K562 (cell line): ENCODE measurements around the gene CENPP. TPM values are rescaled to one million over a fixed set of nuclear protein-coding genes. Genes with fewer than 3 reads are reported as not detected.

ENCODE experiments used
- ARNT ChIP-seq, 2 experiments: fragments of 450-650 bp; IDR thresholded peaks; 2 replicates each; pipeline ENCODE4 v1.6.1; 2016; ENCODE audit warnings: mild to moderate bottlenecking in 1 of 2
- MEIS2 ChIP-seq: fragments of 450-650 bp; IDR thresholded peaks from 2 replicates; pipeline ENCODE4 v1.6.1; 2014; ENCODE audit warnings: mild to moderate bottlenecking; ENCODE audit not compliant: partially characterized antibody
- NCOR1 ChIP-seq: fragments of 450-650 bp; IDR thresholded peaks from 2 replicates; pipeline ENCODE4 v1.6.1; 2016; ENCODE audit warnings: mild to moderate bottlenecking, moderate library complexity
- polyA plus RNA-seq, 8 experiments: library from polyadenylated mRNA; depleted of rRNA in 4 of 8; stranded (reverse) in 5 of 8; unstranded in 3 of 8; fragments of >200 nt; fragmentation: Nextera tagmentation in 2 of 8; fragmentation: Illumina TruSeq in 1 of 8; extraction: Ambion mirVana in 2 of 8; extraction: Trizol in 1 of 8; gene quantifications; 2 replicates each; pipeline versions ENCODE4 v1.2.1 to v1.2.3, GENCODE V29; 2011 to 2014; ENCODE audit warnings: inconsistent platforms in 1 of 8, missing spikeins in 1 of 8
- total RNA-seq, 7 experiments: library from RNA; depleted of rRNA in 6 of 7; stranded (reverse); fragments of >200 nt in 6 of 7; fragmentation: Illumina TruSeq in 2 of 7; extraction: Trizol in 2 of 7; gene quantifications; 2 replicates each; pipeline versions ENCODE4 v1.2.1 to v1.2.3, GENCODE V29; 2011 to 2021; ENCODE audit warnings: low replicate concordance in 1 of 7
- TF ChIP-seq, protein P1 (sequence below), 2 experiments: IDR thresholded peaks in 1 of 2; conservative IDR thresholded peaks in 1 of 2; 2 replicates each; pipeline ENCODE4 v1.6.1; 2016; ENCODE audit warnings: low read depth in 2 of 2, mild to moderate bottlenecking in 1 of 2, missing compliant biosample characterization in 1 of 2, missing genetic modification characterization in 1 of 2, moderate library complexity in 1 of 2
- TF ChIP-seq, protein P2 (sequence below), 2 experiments: fragments of 450-650 bp; IDR thresholded peaks; 2 replicates each; pipeline ENCODE4 v1.6.1; 2016
- TF ChIP-seq, protein P3 (sequence below), 2 experiments: fragments of 450-650 bp in 1 of 2; sonication (generic) in 1 of 2; formaldehyde crosslinking in 1 of 2; IDR thresholded peaks; 2 replicates each; pipeline versions ENCODE4 v1.7.1 to v1.9.0; 2016 to 2022; ENCODE audit warnings: inconsistent platforms in 1 of 2, mild to moderate bottlenecking in 1 of 2, missing genetic modification reagents in 1 of 2

Gene CENPP
- total and polyA plus RNA-seq, 9 of the 15 experiments (the other 6 are each of a cell fraction or from before 2014, with no cell fraction given), result 8.0 to 28.5 (median 17.9) TPM

DNA sequence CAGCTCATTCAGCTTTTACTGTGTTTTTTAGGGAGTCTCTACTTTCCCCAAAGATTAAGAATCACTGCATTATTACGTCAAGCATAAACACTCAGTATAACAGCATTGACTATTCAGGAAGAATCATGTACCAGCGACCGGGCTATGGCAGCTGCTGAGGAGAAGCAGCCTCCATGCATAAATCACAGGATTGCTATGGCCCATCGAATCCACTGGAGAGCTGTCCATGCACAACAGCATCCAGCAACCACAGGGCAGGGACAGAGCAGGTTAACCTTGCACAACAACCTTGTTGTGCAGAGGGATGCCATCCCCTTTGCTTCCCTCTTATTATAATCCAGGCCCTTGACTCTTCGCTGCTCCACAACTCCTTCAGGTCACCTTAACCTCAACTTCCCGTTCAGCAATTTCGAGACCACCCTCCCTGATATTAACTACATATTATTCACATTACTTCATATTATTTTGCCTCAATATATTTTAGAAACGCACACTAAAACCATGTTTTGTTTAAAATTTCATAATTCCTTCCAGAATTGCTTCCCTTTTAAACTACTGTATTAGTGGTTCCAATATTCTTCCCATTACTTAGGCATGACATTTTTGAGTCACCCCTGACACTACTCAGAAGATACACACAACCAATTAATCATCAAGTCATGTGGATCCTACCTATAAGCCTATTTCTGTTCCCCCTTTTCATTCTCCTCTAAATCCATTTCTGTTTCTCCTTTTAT is 33.2 kb upstream of the CENPP start (continued):
- TF ChIP-seq, protein P1, sequence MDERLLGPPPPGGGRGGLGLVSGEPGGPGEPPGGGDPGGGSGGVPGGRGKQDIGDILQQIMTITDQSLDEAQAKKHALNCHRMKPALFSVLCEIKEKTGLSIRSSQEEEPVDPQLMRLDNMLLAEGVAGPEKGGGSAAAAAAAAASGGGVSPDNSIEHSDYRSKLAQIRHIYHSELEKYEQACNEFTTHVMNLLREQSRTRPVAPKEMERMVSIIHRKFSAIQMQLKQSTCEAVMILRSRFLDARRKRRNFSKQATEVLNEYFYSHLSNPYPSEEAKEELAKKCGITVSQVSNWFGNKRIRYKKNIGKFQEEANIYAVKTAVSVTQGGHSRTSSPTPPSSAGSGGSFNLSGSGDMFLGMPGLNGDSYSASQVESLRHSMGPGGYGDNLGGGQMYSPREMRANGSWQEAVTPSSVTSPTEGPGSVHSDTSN (CRISPR knock-in tag; IDR thresholded peaks at IDR 0.05; ENCODE audit: low read depth), result no peak
- TF ChIP-seq, protein P1 (tag; conservative IDR thresholded peaks at IDR 0.05; ENCODE audit: low read depth), result peak; percentile 63
- TF ChIP-seq ARNT (IDR thresholded peaks at IDR 0.05) (0 out of 4 replicates have a peak, but pooled peaks of 1 of the 2 experiments have one; percentile 33), MEIS2 (peak; percentile 53), NCOR1 (0 out of 2 replicates have a peak, but pooled peaks have one; percentile 9)
- TF ChIP-seq, protein P2, sequence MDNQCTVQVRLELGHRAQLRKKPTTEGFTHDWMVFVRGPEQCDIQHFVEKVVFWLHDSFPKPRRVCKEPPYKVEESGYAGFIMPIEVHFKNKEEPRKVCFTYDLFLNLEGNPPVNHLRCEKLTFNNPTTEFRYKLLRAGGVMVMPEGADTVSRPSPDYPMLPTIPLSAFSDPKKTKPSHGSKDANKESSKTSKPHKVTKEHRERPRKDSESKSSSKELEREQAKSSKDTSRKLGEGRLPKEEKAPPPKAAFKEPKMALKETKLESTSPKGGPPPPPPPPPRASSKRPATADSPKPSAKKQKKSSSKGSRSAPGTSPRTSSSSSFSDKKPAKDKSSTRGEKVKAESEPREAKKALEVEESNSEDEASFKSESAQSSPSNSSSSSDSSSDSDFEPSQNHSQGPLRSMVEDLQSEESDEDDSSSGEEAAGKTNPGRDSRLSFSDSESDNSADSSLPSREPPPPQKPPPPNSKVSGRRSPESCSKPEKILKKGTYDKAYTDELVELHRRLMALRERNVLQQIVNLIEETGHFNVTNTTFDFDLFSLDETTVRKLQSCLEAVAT (IDR thresholded peaks at IDR 0.05), result peak in 1 of 2 experiments; percentile 41; a peak in 1 of 4 replicates
- TF ChIP-seq, protein P3, sequence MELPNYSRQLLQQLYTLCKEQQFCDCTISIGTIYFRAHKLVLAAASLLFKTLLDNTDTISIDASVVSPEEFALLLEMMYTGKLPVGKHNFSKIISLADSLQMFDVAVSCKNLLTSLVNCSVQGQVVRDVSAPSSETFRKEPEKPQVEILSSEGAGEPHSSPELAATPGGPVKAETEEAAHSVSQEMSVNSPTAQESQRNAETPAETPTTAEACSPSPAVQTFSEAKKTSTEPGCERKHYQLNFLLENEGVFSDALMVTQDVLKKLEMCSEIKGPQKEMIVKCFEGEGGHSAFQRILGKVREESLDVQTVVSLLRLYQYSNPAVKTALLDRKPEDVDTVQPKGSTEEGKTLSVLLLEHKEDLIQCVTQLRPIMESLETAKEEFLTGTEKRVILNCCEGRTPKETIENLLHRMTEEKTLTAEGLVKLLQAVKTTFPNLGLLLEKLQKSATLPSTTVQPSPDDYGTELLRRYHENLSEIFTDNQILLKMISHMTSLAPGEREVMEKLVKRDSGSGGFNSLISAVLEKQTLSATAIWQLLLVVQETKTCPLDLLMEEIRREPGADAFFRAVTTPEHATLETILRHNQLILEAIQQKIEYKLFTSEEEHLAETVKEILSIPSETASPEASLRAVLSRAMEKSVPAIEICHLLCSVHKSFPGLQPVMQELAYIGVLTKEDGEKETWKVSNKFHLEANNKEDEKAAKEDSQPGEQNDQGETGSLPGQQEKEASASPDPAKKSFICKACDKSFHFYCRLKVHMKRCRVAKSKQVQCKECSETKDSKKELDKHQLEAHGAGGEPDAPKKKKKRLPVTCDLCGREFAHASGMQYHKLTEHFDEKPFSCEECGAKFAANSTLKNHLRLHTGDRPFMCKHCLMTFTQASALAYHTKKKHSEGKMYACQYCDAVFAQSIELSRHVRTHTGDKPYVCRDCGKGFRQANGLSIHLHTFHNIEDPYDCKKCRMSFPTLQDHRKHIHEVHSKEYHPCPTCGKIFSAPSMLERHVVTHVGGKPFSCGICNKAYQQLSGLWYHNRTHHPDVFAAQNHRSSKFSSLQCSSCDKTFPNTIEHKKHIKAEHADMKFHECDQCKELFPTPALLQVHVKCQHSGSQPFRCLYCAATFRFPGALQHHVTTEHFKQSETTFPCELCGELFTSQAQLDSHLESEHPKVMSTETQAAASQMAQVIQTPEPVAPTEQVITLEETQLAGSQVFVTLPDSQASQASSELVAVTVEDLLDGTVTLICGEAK (IDR thresholded peaks at IDR 0.05), result peak; percentile 66; the same call in 1 of the 2 replicates
- TF ChIP-seq, protein P3 (CRISPR knock-in tag; IDR thresholded peaks at IDR 0.05), result no peak
